HepG2 (cell line): ENCODE data around the gene BMP2K. TPM values are rescaled to one million over a fixed set of nuclear protein-coding genes. Genes with fewer than 3 reads are reported as not detected.
A peak's percentile ranks its signal among the peaks of the same experiment; 100 is the strongest.

Experiments
- ADNP ChIP-seq: sonication (generic); formaldehyde crosslinking; IDR thresholded peaks from 2 replicates; pipeline ENCODE4 v1.4.0; 2020; ENCODE audit warnings: missing genetic modification reagents
- CBX5 ChIP-seq: sonication (generic); formaldehyde crosslinking; IDR thresholded peaks from 2 replicates; pipeline ENCODE4 v1.4.0; 2020; ENCODE audit warnings: missing genetic modification reagents, borderline replicate concordance
- CENPBD1 ChIP-seq: sonication (generic); formaldehyde crosslinking; IDR thresholded peaks from 2 replicates; pipeline ENCODE4 v1.8.0; 2022; ENCODE audit warnings: missing genetic modification reagents, low read depth, mild to moderate bottlenecking, borderline replicate concordance
- CTCF ChIP-seq: sonication (generic); formaldehyde crosslinking; IDR thresholded peaks from 2 replicates; pipeline ENCODE4 v1.5.0; 2020; ENCODE audit warnings: mild to moderate bottlenecking, missing genetic modification reagents, moderate library complexity
- ELF1 ChIP-seq: sonication (generic); formaldehyde crosslinking; IDR thresholded peaks from 2 replicates; pipeline ENCODE4 v1.4.0; 2020; ENCODE audit warnings: missing genetic modification reagents
- HNF1B ChIP-seq: sonication (generic); formaldehyde crosslinking; IDR thresholded peaks from 2 replicates; pipeline ENCODE4 v1.5.1; 2020; ENCODE audit warnings: mild to moderate bottlenecking, moderate library complexity, missing genetic modification reagents
- NFIB ChIP-seq: sonication (generic); formaldehyde crosslinking; IDR thresholded peaks from 2 replicates; pipeline ENCODE4 v1.9.0; 2021; ENCODE audit warnings: missing genetic modification reagents, mild to moderate bottlenecking, borderline replicate concordance
- NR1H2 ChIP-seq: sonication (generic); formaldehyde crosslinking; IDR thresholded peaks from 2 replicates; pipeline ENCODE4 v1.8.1; 2022; ENCODE audit warnings: low read depth, missing genetic modification reagents, borderline replicate concordance
- PRDM4 ChIP-seq: sonication (generic); formaldehyde crosslinking; IDR thresholded peaks from 2 replicates; pipeline ENCODE4 v1.9.0; 2021; ENCODE audit warnings: missing genetic modification reagents, borderline replicate concordance
- RAD21 ChIP-seq: fragments of 450-650 bp; formaldehyde crosslinking; IDR thresholded peaks from 2 replicates; pipeline ENCODE4 v1.5.0; 2020; ENCODE audit warnings: mild to moderate bottlenecking
- REXO4 ChIP-seq: sonication (generic); formaldehyde crosslinking; IDR thresholded peaks from 2 replicates; pipeline ENCODE4 v1.8.0; 2022; ENCODE audit warnings: missing genetic modification reagents, mild to moderate bottlenecking, borderline replicate concordance
- SP5 ChIP-seq: IDR thresholded peaks from 2 replicates; pipeline ENCODE4 v1.6.1; 2016; ENCODE audit warnings: low read depth, borderline replicate concordance
- TCF7L2 ChIP-seq: IDR thresholded peaks from 2 replicates; pipeline ENCODE4 v1.6.1; 2011; ENCODE audit warnings: mild to moderate bottlenecking, low read depth, low read length, moderate library complexity
- THAP8 ChIP-seq: sonication (generic); formaldehyde crosslinking; IDR thresholded peaks from 2 replicates; pipeline ENCODE4 v1.5.1; 2020; ENCODE audit warnings: missing genetic modification reagents, mild to moderate bottlenecking, borderline replicate concordance
- ZBTB10 ChIP-seq: sonication (generic); formaldehyde crosslinking; IDR thresholded peaks from 2 replicates; pipeline ENCODE4 v1.4.0; 2020; ENCODE audit warnings: missing genetic modification reagents, borderline replicate concordance
- ZNF256 ChIP-seq: sonication (generic); formaldehyde crosslinking; conservative IDR thresholded peaks from 2 replicates; pipeline ENCODE4 v1.4.0; 2020; ENCODE audit warnings: missing genetic modification reagents
- ZNF34 ChIP-seq: sonication (generic); formaldehyde crosslinking; IDR thresholded peaks from 2 replicates; pipeline ENCODE4 v1.4.0; 2020; ENCODE audit warnings: mild to moderate bottlenecking, missing genetic modification reagents, borderline replicate concordance
- ZNF367 ChIP-seq: sonication (generic); formaldehyde crosslinking; IDR thresholded peaks from 2 replicates; pipeline ENCODE4 v1.4.0; 2020; ENCODE audit warnings: missing genetic modification reagents, borderline replicate concordance
- ZNF713 ChIP-seq: sonication (generic); formaldehyde crosslinking; IDR thresholded peaks from 2 replicates; pipeline ENCODE4 v1.4.0; 2020; ENCODE audit warnings: mild to moderate bottlenecking, missing genetic modification reagents
- polyA plus RNA-seq, 8 experiments: library from polyadenylated mRNA; depleted of rRNA in 3 of 8; stranded (reverse) in 7 of 8; unstranded in 1 of 8; fragments of >200 nt; fragmentation: Illumina TruSeq in 4 of 8; extraction: Trizol in 4 of 8; gene quantifications; 2 replicates each; pipeline versions ENCODE4 v1.2.1 to v1.2.3, GENCODE V29; 2011 to 2016; ENCODE audit warnings: low read depth in 4 of 8, missing spikeins in 1 of 8, mixed read lengths in 1 of 8; ENCODE audit not compliant: insufficient read depth in 1 of 8
- total RNA-seq, 5 experiments: library from RNA; depleted of rRNA; stranded (reverse); fragments of >200 nt; fragmentation: Illumina TruSeq; extraction: Trizol; gene quantifications; 2 replicates each; pipeline ENCODE4 v1.2.3, GENCODE V29; 2016; ENCODE audit warnings: low read depth in 1 of 5
- TF ChIP-seq, protein P1 (sequence below): IDR thresholded peaks from 2 replicates; pipeline ENCODE4 v1.6.1; 2016; ENCODE audit warnings: low read depth, borderline replicate concordance

BMP2K gene
- total and polyA plus RNA-seq, 2 of the 13 experiments (the other 11 are each of a cell fraction or from before 2014, with no cell fraction given) = 8.6 to 15.2 TPM

DNA sequence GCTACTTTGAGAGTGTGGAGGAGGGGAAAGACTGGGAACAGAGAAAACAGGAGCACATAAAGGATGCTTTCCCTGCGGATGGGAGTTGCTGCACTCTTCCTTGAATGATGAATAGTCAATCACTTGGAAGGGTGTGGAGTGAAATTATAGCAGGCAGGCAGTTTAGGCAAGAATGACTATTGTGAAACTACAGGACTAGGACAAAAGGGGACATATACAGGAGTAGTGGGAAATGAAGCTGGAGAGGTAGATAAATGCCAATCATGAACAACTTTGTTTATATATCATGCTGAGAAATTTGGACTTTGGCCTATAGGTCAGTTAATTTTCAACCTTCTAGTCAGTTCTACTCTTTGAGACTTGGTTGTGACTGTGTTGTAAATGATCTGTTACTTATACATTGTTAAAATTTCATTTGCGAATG lies 86.2 kb downstream of the BMP2K start (continued):
- peak; percentile 99 for TF ChIP-seq CBX5 (CRISPR knock-in tag)
- no peak for TF ChIP-seq PRDM4 (CRISPR knock-in tag)
- no peak for TF ChIP-seq TCF7L2
- no peak for TF ChIP-seq ZBTB10 (CRISPR knock-in tag)
- TF ChIP-seq NFIB (CRISPR knock-in tag) = no peak
- TF ChIP-seq REXO4 (CRISPR knock-in tag) = no peak
- TF ChIP-seq, protein P1, sequence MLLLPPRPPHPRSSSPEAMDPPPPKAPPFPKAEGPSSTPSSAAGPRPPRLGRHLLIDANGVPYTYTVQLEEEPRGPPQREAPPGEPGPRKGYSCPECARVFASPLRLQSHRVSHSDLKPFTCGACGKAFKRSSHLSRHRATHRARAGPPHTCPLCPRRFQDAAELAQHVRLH (CRISPR knock-in tag) = peak; percentile 68; the same call in 1 of the 2 replicates
- no peak for TF ChIP-seq ELF1
- no peak for TF ChIP-seq ADNP (CRISPR knock-in tag)
- no peak for TF ChIP-seq ZNF367 (CRISPR knock-in tag)
- TF ChIP-seq HNF1B = peak; percentile 30; the same call in 1 of the 2 replicates
- TF ChIP-seq CENPBD1 (CRISPR knock-in tag) = no peak
- TF ChIP-seq RAD21 (CRISPR knock-in tag) = no peak
- no peak for TF ChIP-seq CTCF (CRISPR knock-in tag)
- TF ChIP-seq THAP8 = no peak
- no peak for TF ChIP-seq NR1H2
- no peak for TF ChIP-seq ZNF713 (CRISPR knock-in tag)
- no peak for TF ChIP-seq ZNF34
- no peak for TF ChIP-seq SP5
- no peak for TF ChIP-seq ZNF256 (CRISPR knock-in tag)
